Left lung (tissue), 10 donors: ENCODE measurements around the gene ASS1. TPM values are rescaled to one million over a fixed set of nuclear protein-coding genes. Genes with fewer than 3 reads are reported as not detected.
A peak's percentile ranks its signal among the peaks of the same experiment; 100 is the strongest.

Experiments
- ATAC-seq: fragments of 200-7000 bp; cut with Tn5 transposase; one replicate; pipeline ENCODE4 v1.9.1; 2020; ENCODE audit warnings: moderate library complexity
- DNase-seq, 4 donors: peaks; one replicate each; pipeline ENCODE4 v3.0.0-alpha.2; 2013 to 2020
- H3K27ac ChIP-seq, 2 donors: fragments of 200-600 bp; sonication (generic) in 1 of 2; one replicate each; pipeline versions ENCODE4 v1.5.0 to v1.8.0; 2020 to 2021
- H3K27me3 ChIP-seq, 2 donors: fragments of 200-600 bp; sonication (generic) in 1 of 2; one replicate each; pipeline versions ENCODE4 v1.5.0 to v1.8.0; 2020 to 2021
- H3K36me3 ChIP-seq, 2 donors: fragments of 200-600 bp; sonication (generic) in 1 of 2; one replicate each; pipeline versions ENCODE4 v1.5.0 to v1.8.0; 2020 to 2021
- H3K4me1 ChIP-seq, 2 donors: fragments of 200-600 bp; one replicate each; pipeline ENCODE4 v1.8.0; 2021
- H3K4me3 ChIP-seq, 2 donors: fragments of 200-600 bp; sonication (generic) in 1 of 2; one replicate each; pipeline versions ENCODE4 v1.5.0 to v1.8.0; 2020 to 2021; ENCODE audit warnings: mild to moderate bottlenecking in 1 of 2
- H3K9me3 ChIP-seq, 2 donors: fragments of 200-600 bp; sonication (generic) in 1 of 2; one replicate each; pipeline versions ENCODE4 v1.5.0 to v1.8.0; 2020 to 2021
- intact Hi-C, 2 donors: fragments of 100-400 bp; cut with DNase I; formaldehyde crosslinking; loops; one replicate each; pipeline versions ENCODE4 v1.11.2 to v1.14.2; 2022
- polyA plus RNA-seq, 6 donors: library from polyadenylated mRNA; unstranded; fragments of 120-200 nt; gene quantifications; one replicate each; pipeline ENCODE4 v1.2.1, GENCODE V29; 2013; ENCODE audit not compliant: insufficient read length in 6 of 6
- total RNA-seq, 2 donors: library from RNA; stranded (reverse); fragmentation: NEBNext Ultra II Directional; extraction: Animal tissue kit (Norgen Biotek cat#: 25700); gene quantifications; one replicate each; pipeline ENCODE4 v1.2.1, GENCODE V29; 2021
- TF ChIP-seq, protein P1 (sequence below), 2 donors: fragments of 200-600 bp; sonication (generic) in 1 of 2; IDR thresholded peaks; one replicate each; pipeline versions ENCODE4 v1.5.0 to v1.8.0; 2021; ENCODE audit warnings: antibody characterized with exemption in 2 of 2
- donor health status: DM: no; HTN: yes; CAD: no.
- donor health status: DM: no; HTN: no; CAD: no.

Gene ASS1
- total and polyA plus RNA-seq, 8 donors: 11.9 to 99.7 (median 27.8) TPM

DNA sequence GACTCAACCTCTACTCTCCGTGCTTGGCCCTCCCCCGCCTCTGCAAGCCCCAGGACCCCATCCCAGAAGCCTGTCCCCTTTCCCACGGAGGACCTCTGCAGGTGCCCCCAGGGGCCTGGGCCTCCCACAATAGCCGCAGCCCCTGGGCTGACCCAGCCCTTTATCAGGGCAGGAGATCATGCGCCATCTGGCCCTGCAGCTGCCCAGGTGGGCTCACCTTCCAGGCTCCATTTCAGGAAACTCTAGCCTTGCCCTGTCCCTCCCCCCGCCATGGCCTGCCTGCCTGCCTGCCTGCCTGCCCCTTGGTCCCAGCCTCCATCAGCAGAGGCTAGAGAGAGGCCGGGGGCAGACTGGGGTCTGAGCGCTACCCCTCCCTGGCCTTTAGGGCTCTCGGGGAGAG lies 48.7 kb downstream of the ASS1 start:
- Histone ChIP-seq H3K9me3 (peaks cover 0 to 9% of the 10 kb centered on the region in 2 donors), H3K36me3 (peaks cover 0 to 62% of the 10 kb centered on the region in 2 donors), H3K4me1 (no peaks in the 10 kb centered on the region), H3K27me3 (no peaks in the 10 kb centered on the region), H3K27ac (no peak overlapping the region), H3K4me3 (no peak overlapping the region)
- DNase-seq (no peak), ATAC-seq (no peak)
- intact Hi-C loops: no loop called here
- TF ChIP-seq, protein P1, sequence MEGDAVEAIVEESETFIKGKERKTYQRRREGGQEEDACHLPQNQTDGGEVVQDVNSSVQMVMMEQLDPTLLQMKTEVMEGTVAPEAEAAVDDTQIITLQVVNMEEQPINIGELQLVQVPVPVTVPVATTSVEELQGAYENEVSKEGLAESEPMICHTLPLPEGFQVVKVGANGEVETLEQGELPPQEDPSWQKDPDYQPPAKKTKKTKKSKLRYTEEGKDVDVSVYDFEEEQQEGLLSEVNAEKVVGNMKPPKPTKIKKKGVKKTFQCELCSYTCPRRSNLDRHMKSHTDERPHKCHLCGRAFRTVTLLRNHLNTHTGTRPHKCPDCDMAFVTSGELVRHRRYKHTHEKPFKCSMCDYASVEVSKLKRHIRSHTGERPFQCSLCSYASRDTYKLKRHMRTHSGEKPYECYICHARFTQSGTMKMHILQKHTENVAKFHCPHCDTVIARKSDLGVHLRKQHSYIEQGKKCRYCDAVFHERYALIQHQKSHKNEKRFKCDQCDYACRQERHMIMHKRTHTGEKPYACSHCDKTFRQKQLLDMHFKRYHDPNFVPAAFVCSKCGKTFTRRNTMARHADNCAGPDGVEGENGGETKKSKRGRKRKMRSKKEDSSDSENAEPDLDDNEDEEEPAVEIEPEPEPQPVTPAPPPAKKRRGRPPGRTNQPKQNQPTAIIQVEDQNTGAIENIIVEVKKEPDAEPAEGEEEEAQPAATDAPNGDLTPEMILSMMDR (IDR thresholded peaks at IDR 0.05): no peak

- DNase-seq: no peak
- TF ChIP-seq, protein P1 (IDR thresholded peaks at IDR 0.05): no peak
- intact Hi-C loops: no loop called here
These were observed 50.3 kb downstream of the ASS1 start for GRCh38 chr9:130495067-130495466.

DNA sequence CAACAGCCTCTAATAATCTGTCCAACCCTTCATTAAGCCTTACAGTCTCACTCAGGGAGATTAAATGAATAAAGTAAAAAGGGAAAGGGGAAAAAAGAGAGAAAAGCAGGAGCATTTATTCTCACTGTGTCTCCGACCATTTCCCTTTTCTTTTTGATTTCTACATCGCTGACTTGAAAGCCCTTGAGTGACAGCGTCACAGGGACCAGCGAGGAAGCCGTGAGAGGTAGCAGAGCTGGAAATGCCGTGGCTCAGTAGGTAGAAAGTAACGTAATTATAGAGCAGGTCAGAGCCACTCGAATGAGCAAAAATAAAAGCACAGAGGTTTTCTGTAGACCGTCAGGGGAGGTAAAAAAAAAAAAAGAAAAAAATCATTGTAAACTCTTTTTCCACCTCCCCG lies 52.4 kb downstream of the ASS1 start:
- peaks cover 0 to 64% of the 10 kb centered on the region in 2 donors for H3K36me3 ChIP-seq
- H3K4me1 ChIP-seq: no peaks in the 10 kb centered on the region
- DNase-seq: no peak
- H3K27me3 ChIP-seq: no peaks in the 10 kb centered on the region
- TF ChIP-seq, protein P1 (IDR thresholded peaks at IDR 0.05): no peak
- intact Hi-C loops: no loop called here
- no peak overlapping the region for H3K4me3 ChIP-seq
- peaks cover 0 to 9% of the 10 kb centered on the region in 2 donors for H3K9me3 ChIP-seq
- ATAC-seq: no peak
- H3K27ac ChIP-seq: no peak overlapping the region

More at GRCh38 chr9:130495067-130495466, 50.3 kb downstream of the ASS1 start:
- ATAC-seq: no peak
- Histone ChIP-seq H3K27me3 (no peaks in the 10 kb centered on the region), H3K27ac (no peak overlapping the region), H3K4me3 (no peak overlapping the region), H3K9me3 (peaks cover 0 to 9% of the 10 kb centered on the region in 2 donors), H3K36me3 (peaks cover 0 to 68% of the 10 kb centered on the region in 2 donors), H3K4me1 (no peaks in the 10 kb centered on the region)

- no peaks in the 10 kb centered on the region for H3K4me1 ChIP-seq
- TF ChIP-seq, protein P1 (IDR thresholded peaks at IDR 0.05): no peak
- H3K27me3 ChIP-seq: no peaks in the 10 kb centered on the region
- intact Hi-C loops: no loop called here
- peak in 1 of 4 donors; percentile 27 for DNase-seq
- no peak for ATAC-seq
- no peak overlapping the region for H3K27ac ChIP-seq
- no peak overlapping the region for H3K4me3 ChIP-seq
- peaks cover 0 to 9% of the 10 kb centered on the region in 2 donors for H3K9me3 ChIP-seq
- H3K36me3 ChIP-seq: peaks cover 0 to 64% of the 10 kb centered on the region in 2 donors
These were observed 53.6 kb downstream of the ASS1 start for GRCh38 chr9:130498298-130498917.

DNA sequence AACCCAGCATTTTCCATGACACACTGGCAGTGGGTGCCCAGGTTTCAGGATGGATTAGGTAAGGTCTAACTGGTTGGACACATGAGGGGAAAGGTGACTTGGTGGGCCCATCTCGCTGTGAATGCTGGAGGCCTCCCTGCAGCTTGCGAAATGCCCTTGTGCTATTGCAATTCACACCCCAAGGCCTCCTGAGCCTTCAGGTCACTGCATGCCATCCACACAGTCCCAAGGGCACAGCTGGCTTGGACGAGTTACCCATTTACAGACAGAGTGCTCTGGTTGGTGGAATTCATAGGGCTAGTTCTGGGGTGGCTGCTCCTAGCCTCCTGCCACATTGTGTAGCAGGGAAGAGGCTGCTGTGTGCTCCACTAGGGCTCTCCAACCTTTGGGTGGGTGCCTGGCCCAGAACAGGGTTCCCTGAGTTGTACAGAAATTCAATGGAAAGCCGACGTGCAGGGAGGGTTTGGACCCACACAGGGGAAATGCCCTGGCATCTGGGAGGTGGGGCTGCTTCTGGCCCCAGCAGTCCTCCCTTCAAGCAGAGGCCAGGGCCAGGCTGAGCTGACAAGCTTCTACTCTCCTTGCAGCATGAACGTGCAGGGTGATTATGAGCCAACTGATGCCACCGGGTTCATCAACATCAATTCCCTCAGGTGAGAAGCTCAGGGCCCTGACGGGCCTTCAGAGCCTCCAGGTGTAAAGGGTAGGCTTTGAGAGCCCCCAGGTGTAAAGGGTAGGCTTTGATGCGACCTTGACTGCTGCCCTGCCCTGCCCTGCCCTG lies 54.3 kb downstream of the ASS1 start:
- intact Hi-C loops: no loop called here
- Histone ChIP-seq H3K36me3 (peaks cover 0 to 62% of the 10 kb centered on the region in 2 donors), H3K27ac (no peak overlapping the region), H3K4me1 (no peaks in the 10 kb centered on the region), H3K27me3 (no peaks in the 10 kb centered on the region), H3K4me3 (no peak overlapping the region), H3K9me3 (peaks cover 0 to 9% of the 10 kb centered on the region in 2 donors)
- TF ChIP-seq, protein P1 (IDR thresholded peaks at IDR 0.05): no peak
- no peak for ATAC-seq
- DNase-seq: peak in 1 of 4 donors; percentile 36
